ENCODE measurements around the gene SPATA12.

GRCh38 chr3:57098418-57099310, 38.2 kb downstream of the SPATA12 start:
- TF ChIP-seq CTCF (conservative IDR thresholded peaks at IDR 0.05; ENCODE audit: low read depth, low read length) (no peak), EZH2 (IDR thresholded peaks at IDR 0.05; ENCODE audit: borderline replicate concordance, low read depth, low read length, poor library complexity, severe bottlenecking) (no peak)
